ENCODE data around the gene CDA.

DNA sequence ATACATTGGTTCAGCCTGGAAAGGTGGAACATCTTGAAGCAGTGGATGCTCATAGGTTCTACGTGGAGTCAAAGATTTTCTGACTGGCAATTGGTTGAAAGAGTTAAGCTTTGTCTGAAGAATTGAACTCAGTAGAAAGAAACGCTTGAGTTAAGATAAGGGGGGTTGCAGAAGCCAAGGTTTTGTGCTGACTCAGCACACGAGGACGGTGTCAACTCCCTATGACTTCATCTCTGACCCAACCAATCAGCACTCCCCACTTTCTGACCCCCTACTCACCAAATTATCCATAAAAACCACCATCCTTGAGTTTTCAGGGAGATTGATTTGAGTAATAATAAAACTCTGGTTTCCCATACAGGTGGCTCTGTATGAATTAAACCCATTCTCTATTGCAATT, 41.8 kb downstream of the CDA start:
- TF ChIP-seq, protein P1, sequence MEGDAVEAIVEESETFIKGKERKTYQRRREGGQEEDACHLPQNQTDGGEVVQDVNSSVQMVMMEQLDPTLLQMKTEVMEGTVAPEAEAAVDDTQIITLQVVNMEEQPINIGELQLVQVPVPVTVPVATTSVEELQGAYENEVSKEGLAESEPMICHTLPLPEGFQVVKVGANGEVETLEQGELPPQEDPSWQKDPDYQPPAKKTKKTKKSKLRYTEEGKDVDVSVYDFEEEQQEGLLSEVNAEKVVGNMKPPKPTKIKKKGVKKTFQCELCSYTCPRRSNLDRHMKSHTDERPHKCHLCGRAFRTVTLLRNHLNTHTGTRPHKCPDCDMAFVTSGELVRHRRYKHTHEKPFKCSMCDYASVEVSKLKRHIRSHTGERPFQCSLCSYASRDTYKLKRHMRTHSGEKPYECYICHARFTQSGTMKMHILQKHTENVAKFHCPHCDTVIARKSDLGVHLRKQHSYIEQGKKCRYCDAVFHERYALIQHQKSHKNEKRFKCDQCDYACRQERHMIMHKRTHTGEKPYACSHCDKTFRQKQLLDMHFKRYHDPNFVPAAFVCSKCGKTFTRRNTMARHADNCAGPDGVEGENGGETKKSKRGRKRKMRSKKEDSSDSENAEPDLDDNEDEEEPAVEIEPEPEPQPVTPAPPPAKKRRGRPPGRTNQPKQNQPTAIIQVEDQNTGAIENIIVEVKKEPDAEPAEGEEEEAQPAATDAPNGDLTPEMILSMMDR (IDR thresholded peaks at IDR 0.05): no peak
- no peak for TF ChIP-seq POLR2A (IDR thresholded peaks at IDR 0.05)

All from thyroid gland (tissue), 4 donors.